Neutrophil (primary cell): ENCODE data around the gene ETV3L.
"Not testable (repeated sequence)": the region's sequence is repeated elsewhere in the genome, so short reads cannot be mapped to it uniquely, and the experiment has no call there.

Source experiments
- H3K27ac ChIP-seq: fragments of 200-600 bp; sonication (generic); 2 replicates; pipeline ENCODE4 v1.5.1; 2016; ENCODE audit warnings: mild to moderate bottlenecking, moderate library complexity
- H3K27me3 ChIP-seq: fragments of 200-600 bp; sonication (generic); 2 replicates; pipeline ENCODE4 v1.6.0; 2016; ENCODE audit warnings: mild to moderate bottlenecking
- H3K36me3 ChIP-seq: fragments of 200-600 bp; sonication (generic); 2 replicates; pipeline ENCODE4 v1.5.1; 2017
- H3K4me1 ChIP-seq, 2 experiments: fragments of 200-600 bp in 1 of 2; sonication (generic) in 1 of 2; 1 replicate in 1 of 2; 2 replicates in 1 of 2; pipeline versions ENCODE4 v1.5.1 to v1.6.1; 2013 to 2016; ENCODE audit warnings: low read depth in 1 of 2, low read length in 1 of 2, mild to moderate bottlenecking in 1 of 2, moderate library complexity in 1 of 2; ENCODE audit not compliant: control insufficient read depth in 1 of 2, insufficient read depth in 1 of 2
- H3K4me3 ChIP-seq, 2 experiments: fragments of 200-600 bp in 1 of 2; sonication (generic) in 1 of 2; 1 replicate in 1 of 2; 2 replicates in 1 of 2; pipeline ENCODE4 v1.5.1; 2013 to 2016; ENCODE audit warnings: low read depth in 1 of 2, low read length in 1 of 2, mild to moderate bottlenecking in 1 of 2, moderate library complexity in 1 of 2
- H3K9me3 ChIP-seq: fragments of 200-600 bp; sonication (generic); 2 replicates; pipeline ENCODE4 v1.5.1; 2016
- TF ChIP-seq, protein P1 (sequence below): fragments of 200-600 bp; sonication (generic); IDR thresholded peaks from 2 replicates; pipeline ENCODE4 v1.5.1; 2016; ENCODE audit warnings: antibody characterized with exemption

The ETV3L gene

DNA sequence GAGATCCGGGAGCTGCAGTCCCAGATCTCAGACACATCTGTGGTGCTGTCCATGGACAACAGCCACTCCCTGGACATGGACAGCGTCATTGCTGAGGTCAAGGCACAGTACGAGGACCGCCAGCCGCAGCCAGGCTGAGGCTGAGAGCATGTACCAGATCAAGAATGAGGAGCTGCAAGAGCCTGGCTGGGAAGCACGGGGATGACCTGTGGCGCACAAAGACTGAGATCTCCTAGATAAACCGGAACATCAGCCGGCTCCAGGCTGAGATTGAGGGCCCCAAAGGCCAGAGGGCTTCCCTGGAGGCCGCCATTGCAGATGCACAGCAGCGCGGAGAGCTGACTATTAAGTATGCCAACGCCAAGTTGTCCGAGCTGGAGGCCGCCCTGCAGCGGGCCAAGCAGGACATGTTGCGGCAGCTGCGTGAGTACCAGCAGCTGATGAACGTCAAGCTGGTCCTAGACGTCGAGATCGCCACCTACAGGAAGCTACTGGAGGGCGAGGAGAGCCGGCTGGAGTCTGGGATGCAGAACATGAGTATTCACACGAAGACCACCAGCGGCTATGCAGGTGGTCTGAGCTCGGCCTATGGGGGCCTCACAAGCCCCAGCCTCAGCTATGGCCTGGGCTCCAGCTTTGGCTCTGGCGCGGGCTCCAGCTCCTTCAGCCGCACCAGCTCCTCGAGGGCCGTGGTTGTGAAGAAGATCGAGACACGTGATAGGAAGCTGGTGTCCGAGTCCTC lies 25.5 kb downstream of the ETV3L start:
- no peaks in the 10 kb centered on the region for H3K36me3 ChIP-seq
- no peak overlapping the region for H3K27ac ChIP-seq
- no peaks in the 10 kb centered on the region for H3K9me3 ChIP-seq
- H3K4me1 ChIP-seq = no peaks in the 10 kb centered on the region
- H3K27me3 ChIP-seq = peaks cover 64% of the 10 kb centered on the region
- TF ChIP-seq, protein P1, sequence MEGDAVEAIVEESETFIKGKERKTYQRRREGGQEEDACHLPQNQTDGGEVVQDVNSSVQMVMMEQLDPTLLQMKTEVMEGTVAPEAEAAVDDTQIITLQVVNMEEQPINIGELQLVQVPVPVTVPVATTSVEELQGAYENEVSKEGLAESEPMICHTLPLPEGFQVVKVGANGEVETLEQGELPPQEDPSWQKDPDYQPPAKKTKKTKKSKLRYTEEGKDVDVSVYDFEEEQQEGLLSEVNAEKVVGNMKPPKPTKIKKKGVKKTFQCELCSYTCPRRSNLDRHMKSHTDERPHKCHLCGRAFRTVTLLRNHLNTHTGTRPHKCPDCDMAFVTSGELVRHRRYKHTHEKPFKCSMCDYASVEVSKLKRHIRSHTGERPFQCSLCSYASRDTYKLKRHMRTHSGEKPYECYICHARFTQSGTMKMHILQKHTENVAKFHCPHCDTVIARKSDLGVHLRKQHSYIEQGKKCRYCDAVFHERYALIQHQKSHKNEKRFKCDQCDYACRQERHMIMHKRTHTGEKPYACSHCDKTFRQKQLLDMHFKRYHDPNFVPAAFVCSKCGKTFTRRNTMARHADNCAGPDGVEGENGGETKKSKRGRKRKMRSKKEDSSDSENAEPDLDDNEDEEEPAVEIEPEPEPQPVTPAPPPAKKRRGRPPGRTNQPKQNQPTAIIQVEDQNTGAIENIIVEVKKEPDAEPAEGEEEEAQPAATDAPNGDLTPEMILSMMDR = no peak
- no peak overlapping the region for H3K4me3 ChIP-seq

DNA sequence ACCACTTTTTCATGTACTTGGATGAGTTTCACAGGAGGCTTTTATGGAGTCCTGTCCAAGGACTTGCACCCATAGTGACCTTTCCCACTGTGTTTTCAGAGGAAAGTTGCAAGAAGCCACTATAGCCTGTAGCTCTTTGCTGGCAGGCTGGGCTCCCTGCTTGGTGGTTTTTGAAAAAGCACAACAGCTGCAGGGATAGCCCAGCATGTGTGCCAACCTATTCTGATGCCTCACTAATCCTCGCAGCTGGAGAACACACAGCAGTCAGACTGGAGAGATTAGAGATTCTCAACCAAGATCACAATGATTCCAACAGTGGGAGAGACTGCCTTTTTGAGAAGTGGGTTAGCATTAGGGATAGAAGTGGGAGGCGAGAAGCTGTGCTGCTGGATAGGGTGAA lies 30.0 kb downstream of the ETV3L start:
- H3K27me3 ChIP-seq = peaks cover 33% of the 10 kb centered on the region
- H3K27ac ChIP-seq = no peak overlapping the region
- H3K36me3 ChIP-seq = no peaks in the 10 kb centered on the region
- TF ChIP-seq, protein P1 = no peak
- H3K9me3 ChIP-seq = no peaks in the 10 kb centered on the region
- H3K4me1 ChIP-seq = no peaks in the 10 kb centered on the region
- no peak overlapping the region for H3K4me3 ChIP-seq

DNA sequence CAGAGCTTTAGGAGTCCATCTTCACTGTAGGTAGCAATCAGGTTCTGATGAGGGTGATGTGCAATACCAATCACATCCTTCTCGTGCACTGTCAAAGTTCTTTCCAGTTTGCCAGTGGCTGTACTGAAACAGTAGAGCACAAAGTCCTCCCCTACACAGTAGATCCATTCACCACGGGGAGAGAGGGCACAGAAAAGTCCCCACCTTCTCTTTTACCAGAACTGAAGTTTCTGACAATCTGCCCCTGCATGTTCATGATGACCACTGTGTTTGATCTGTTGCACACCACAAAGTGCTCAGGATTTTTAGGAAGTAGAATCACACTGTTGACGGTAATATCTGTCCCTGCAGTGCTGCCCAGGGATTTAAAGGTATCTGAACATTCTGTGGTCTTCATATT lies 40.4 kb downstream of the ETV3L start:
- not testable (repeated sequence) for H3K4me3 ChIP-seq, H3K27ac ChIP-seq, H3K4me1 ChIP-seq, H3K9me3 ChIP-seq, H3K27me3 ChIP-seq, H3K36me3 ChIP-seq

DNA sequence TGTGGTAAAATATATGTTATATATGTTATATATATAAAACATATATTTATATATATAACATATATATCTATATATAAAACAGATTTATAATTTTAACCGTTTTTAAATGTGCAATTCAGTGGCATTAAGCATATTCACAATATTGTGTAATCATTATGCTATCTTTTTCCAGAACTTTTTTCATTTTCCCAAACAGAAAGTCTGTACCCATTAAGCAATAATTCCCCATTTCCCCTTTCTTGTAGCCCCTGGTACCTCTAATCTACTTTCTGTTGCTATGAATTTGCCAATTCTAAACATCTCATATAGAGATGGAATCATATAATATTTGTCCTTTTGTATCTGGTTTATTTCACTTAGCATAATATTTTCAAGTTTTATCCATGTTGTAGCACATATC lies 43.3 kb downstream of the ETV3L start:
- no peaks in the 10 kb centered on the region for H3K4me1 ChIP-seq
- H3K27me3 ChIP-seq = peaks cover 3% of the 10 kb centered on the region
- H3K4me3 ChIP-seq = no peak overlapping the region
- TF ChIP-seq, protein P1 = no peak
- no peaks in the 10 kb centered on the region for H3K36me3 ChIP-seq
- H3K27ac ChIP-seq = no peak overlapping the region
- H3K9me3 ChIP-seq = no peaks in the 10 kb centered on the region

DNA sequence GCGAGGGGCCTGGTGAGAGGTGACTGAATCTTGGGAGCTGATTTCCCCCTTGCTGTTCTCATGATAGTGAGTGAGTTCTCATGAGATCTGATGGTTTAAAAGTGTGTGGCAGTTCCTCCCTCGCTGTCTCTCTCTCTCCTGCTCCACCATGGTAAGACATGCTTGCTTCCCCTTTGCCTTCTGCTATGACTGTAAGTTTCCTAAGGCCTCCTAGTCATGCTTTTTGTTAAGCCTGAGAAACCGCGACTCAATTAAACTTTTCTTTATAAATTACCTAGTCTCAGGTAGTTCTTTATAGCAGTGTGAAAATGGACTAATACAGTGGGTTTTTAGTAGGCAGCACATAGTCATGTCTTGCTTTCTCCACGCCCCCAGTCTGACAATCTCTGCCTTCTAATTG lies 43.9 kb downstream of the ETV3L start:
- not testable (repeated sequence) for H3K9me3 ChIP-seq, H3K27ac ChIP-seq, H3K36me3 ChIP-seq, H3K27me3 ChIP-seq, H3K4me3 ChIP-seq, H3K4me1 ChIP-seq

DNA sequence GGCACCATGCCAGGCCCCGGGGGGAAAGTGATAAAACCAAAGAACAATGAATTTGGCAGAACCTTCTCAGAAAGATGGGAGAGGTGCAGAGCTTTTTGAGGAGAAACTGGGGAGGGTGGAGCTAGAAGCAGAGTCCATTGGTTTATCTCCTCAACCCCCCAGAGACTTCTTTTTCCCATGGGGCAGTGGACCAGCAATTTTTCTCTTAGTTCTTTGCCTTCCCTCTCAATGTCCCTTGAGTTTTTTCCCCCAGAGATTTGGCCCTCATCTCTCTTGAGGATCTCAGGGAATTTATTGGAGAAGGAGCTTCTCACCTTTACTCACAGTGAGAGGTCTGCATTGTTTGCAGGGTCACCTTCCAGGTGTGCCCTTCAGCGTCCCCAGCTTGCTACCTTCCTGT lies 48.8 kb downstream of the ETV3L start:
- H3K4me1 ChIP-seq = peaks cover 5 to 8% of the 10 kb centered on the region in 2 experiments
- H3K27me3 ChIP-seq = peaks cover 55% of the 10 kb centered on the region
- TF ChIP-seq, protein P1 = no peak

DNA sequence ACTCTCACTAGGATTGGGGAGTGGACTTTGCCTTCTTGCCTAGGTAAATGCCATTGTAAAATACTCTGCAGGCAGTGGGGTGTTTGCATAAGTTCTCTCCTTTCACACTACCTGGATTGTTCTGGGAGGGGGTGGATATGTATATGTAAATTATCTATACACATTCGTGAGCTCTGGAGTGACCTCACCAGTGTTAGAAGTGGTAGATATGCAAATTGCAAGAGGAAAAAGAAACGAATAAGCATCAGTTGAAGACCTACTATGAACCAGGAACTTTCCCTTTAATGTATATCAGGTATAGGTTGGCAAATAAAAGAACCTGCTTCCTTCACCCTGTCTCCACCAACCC lies 52.6 kb downstream of the ETV3L start:
- peaks cover 11 to 16% of the 10 kb centered on the region in 2 experiments for H3K4me1 ChIP-seq
- H3K36me3 ChIP-seq = no peaks in the 10 kb centered on the region
- peak overlapping the region in 1 of 2 experiments; percentile 67 for H3K4me3 ChIP-seq
- H3K9me3 ChIP-seq = no peaks in the 10 kb centered on the region
- H3K27ac ChIP-seq = no peak overlapping the region
- H3K27me3 ChIP-seq = peaks cover 84% of the 10 kb centered on the region
- TF ChIP-seq, protein P1 = no peak

More for the DNA sequence above, 48.8 kb downstream of the ETV3L start:
- H3K4me3 ChIP-seq = no peak overlapping the region
- no peaks in the 10 kb centered on the region for H3K36me3 ChIP-seq
- no peaks in the 10 kb centered on the region for H3K9me3 ChIP-seq
- H3K27ac ChIP-seq = no peak overlapping the region
